ENCODE measurements around the gene SFTA2.

DNA sequence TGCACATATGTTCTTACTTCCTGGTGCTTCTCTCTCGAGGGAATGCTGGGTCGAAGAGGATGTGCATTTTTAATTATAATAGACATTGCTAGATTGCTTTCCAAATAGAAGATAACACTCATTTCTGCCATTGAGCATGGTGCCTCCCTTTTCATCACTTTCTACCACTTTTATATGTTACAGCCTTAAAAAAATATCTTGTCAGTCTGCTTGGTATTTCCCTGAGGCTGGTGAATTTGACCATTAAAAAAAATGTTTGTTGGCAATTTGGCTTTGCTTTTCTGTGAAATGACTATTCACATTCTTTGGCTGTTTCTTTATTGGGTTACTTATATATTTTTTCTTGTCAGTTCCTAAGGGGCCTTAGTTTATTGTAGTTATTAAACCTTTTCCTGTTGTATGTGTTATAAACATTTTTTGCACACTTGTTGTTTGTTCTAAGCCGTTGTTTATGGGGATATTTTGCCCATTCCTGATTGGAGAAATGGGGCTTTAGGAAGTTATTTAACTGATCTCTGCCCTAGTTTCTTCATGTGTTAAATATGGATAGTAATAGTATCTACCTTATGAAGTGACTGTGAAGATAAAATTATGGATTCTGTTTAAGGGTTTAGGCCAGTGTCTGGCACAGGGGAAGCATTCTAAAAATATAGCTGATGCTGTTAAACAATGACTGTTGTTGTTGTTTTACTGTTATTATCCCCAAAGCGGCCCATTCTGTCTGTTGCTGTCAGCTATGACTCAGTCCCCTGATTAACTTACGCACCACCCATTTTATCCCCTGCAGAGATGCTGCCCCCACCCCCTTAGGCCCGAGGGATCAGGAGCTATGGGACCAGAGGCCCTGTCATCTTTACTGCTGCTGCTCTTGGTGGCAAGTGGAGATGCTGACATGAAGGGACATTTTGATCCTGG is 43.8 kb downstream of the SFTA2 start:
- TF ChIP-seq, protein P1, sequence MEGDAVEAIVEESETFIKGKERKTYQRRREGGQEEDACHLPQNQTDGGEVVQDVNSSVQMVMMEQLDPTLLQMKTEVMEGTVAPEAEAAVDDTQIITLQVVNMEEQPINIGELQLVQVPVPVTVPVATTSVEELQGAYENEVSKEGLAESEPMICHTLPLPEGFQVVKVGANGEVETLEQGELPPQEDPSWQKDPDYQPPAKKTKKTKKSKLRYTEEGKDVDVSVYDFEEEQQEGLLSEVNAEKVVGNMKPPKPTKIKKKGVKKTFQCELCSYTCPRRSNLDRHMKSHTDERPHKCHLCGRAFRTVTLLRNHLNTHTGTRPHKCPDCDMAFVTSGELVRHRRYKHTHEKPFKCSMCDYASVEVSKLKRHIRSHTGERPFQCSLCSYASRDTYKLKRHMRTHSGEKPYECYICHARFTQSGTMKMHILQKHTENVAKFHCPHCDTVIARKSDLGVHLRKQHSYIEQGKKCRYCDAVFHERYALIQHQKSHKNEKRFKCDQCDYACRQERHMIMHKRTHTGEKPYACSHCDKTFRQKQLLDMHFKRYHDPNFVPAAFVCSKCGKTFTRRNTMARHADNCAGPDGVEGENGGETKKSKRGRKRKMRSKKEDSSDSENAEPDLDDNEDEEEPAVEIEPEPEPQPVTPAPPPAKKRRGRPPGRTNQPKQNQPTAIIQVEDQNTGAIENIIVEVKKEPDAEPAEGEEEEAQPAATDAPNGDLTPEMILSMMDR (IDR thresholded peaks at IDR 0.05): no peak
- TF ChIP-seq POLR2A (IDR thresholded peaks at IDR 0.05): no peak
